ENCODE measurements around the gene PTGIS. TPM values are rescaled to one million over a fixed set of nuclear protein-coding genes. Genes with fewer than 3 reads are reported as not detected.

PTGIS gene
- total and polyA plus RNA-seq, 8 donors = 4.9 to 84.8 (median 14.9) TPM

DNA sequence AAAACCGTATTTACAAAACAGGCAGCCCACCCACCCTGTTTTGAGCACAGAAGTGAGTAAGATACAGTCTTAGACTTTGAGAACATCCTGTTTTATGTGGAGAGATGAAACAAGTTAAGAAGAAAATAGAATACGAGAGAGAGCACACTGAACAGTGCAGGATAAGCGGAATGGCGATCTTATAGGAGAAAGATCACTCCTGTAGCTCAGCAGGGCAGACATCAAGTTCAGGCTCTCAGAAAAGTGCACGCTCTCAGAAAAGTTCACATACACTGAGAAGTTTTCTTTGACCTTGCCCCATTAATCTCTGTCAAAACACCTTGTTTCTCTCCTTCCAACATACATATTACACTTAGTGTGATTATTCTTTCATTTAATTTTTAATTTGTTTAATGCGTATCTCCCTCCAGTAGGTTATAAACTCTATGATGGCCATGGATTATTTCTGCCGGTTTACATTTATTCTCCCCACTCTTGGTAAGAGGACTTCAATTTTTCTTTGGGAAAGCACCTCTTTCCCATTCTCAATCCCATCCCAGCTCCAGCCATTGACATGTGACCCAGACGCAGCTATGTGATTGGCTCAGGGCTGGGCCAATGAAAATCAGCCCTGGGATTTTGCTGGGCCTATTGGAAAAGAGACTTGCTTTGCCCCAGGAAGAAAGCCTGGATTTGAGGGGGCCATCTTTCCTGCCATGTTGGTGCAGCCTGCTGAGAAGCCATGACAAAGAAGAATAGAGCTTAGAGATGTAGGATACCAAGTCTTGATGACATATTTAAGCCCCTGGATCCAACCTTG lies 101.6 kb downstream of the PTGIS start:
- no peak overlapping the region for H3K4me3 ChIP-seq
- peaks cover 0 to 5% (median 0%) of the 10 kb centered on the region in 4 donors for H3K36me3 ChIP-seq
- intact Hi-C loops (cut with DNase I; ENCODE audit: low total_unique reads) = no loop called here
- 81 to 89% (median 86%) methylated on average over 8 of the region's 8 CpGs for WGBS, 5 donors
- H3K27ac ChIP-seq = no peak overlapping the region
- H3K4me1 ChIP-seq = peaks cover 0 to 7% (median 0%) of the 10 kb centered on the region in 4 donors
- H3K9me3 ChIP-seq = no peaks in the 10 kb centered on the region
- no peak for DNase-seq
- peaks cover 0 to 20% (median 4%) of the 10 kb centered on the region in 3 donors for H3K27me3 ChIP-seq
- TF ChIP-seq, protein P1, sequence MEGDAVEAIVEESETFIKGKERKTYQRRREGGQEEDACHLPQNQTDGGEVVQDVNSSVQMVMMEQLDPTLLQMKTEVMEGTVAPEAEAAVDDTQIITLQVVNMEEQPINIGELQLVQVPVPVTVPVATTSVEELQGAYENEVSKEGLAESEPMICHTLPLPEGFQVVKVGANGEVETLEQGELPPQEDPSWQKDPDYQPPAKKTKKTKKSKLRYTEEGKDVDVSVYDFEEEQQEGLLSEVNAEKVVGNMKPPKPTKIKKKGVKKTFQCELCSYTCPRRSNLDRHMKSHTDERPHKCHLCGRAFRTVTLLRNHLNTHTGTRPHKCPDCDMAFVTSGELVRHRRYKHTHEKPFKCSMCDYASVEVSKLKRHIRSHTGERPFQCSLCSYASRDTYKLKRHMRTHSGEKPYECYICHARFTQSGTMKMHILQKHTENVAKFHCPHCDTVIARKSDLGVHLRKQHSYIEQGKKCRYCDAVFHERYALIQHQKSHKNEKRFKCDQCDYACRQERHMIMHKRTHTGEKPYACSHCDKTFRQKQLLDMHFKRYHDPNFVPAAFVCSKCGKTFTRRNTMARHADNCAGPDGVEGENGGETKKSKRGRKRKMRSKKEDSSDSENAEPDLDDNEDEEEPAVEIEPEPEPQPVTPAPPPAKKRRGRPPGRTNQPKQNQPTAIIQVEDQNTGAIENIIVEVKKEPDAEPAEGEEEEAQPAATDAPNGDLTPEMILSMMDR (IDR thresholded peaks at IDR 0.05) = no peak
- TF ChIP-seq EP300 (IDR thresholded peaks at IDR 0.05) = no peak
- TF ChIP-seq POLR2AphosphoS5 (IDR thresholded peaks at IDR 0.05) = no peak
- no peak for TF ChIP-seq POLR2A (IDR thresholded peaks at IDR 0.05)

DNA sequence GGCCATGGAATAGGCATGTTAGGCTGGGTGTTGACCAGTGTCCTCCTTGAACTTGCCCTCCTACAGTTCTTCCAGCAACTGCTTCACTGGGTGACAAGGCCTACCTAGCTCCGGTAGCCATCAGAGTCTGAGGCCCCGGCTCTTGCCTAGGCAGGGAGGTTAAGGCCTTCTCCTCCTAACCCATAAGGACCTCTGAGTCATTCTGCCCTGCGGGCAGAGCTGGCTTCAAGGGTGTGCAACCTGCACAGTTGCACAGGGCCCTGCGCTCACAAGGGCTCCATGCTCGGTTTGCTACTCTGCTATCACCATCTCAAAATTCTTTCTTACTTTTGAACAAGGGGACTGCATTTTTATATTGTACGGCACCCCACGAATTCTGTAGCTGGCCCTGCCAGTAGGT lies 103.4 kb downstream of the PTGIS start:
- H3K36me3 ChIP-seq = no peaks in the 10 kb centered on the region
- intact Hi-C loops (cut with DNase I; ENCODE audit: low total_unique reads) = no loop called here
- no peak for TF ChIP-seq POLR2AphosphoS5 (IDR thresholded peaks at IDR 0.05)
- no peak for TF ChIP-seq EP300 (IDR thresholded peaks at IDR 0.05)
- no peak for TF ChIP-seq POLR2A (IDR thresholded peaks at IDR 0.05)
- TF ChIP-seq, protein P1 (IDR thresholded peaks at IDR 0.05) = no peak
- no peak overlapping the region for H3K4me3 ChIP-seq
- peaks cover 0 to 6% (median 0%) of the 10 kb centered on the region in 4 donors for H3K4me1 ChIP-seq
- H3K9me3 ChIP-seq = no peaks in the 10 kb centered on the region
- H3K27ac ChIP-seq = peak overlapping the region in 1 of 5 donors; percentile 8
- WGBS, 5 donors = 80 to 91% (median 89%) methylated on average over 5 to 7 of the region's 7 CpGs
- H3K27me3 ChIP-seq = peaks cover 0 to 11% (median 4%) of the 10 kb centered on the region in 3 donors
- no peak for DNase-seq

- TF ChIP-seq POLR2A (IDR thresholded peaks at IDR 0.05) (no peak), POLR2AphosphoS5 (IDR thresholded peaks at IDR 0.05) (no peak), EP300 (IDR thresholded peaks at IDR 0.05) (no peak)
- TF ChIP-seq, protein P1 (IDR thresholded peaks at IDR 0.05) = no peak
- DNase-seq = no peak
- H3K4me1 ChIP-seq = no peaks in the 10 kb centered on the region
- 69 to 82% (median 79%) methylated on average over 6 of the region's 6 CpGs for WGBS, 5 donors
- H3K27ac ChIP-seq = peak overlapping the region in 2 of 5 donors; percentile 39 to 51
- intact Hi-C loops (cut with DNase I; ENCODE audit: low total_unique reads) = no loop called here
- H3K4me3 ChIP-seq = no peak overlapping the region
- peaks cover 0 to 7% (median 4%) of the 10 kb centered on the region in 3 donors for H3K27me3 ChIP-seq
- H3K36me3 ChIP-seq = no peaks in the 10 kb centered on the region
- H3K9me3 ChIP-seq = no peaks in the 10 kb centered on the region
These were observed 105.3 kb downstream of the PTGIS start for GRCh38 chr20:49462626-49463025.

GRCh38 chr20:49461894-49462620 lies 105.9 kb downstream of the PTGIS start:
- Histone ChIP-seq H3K4me3 (no peak overlapping the region), H3K36me3 (no peaks in the 10 kb centered on the region), H3K27me3 (peaks cover 0 to 7% (median 4%) of the 10 kb centered on the region in 3 donors), H3K9me3 (no peaks in the 10 kb centered on the region), H3K27ac (peak overlapping the region in 2 of 5 donors; percentile 39 to 64), H3K4me1 (no peaks in the 10 kb centered on the region)
- no peak for TF ChIP-seq POLR2AphosphoS5 (IDR thresholded peaks at IDR 0.05)
- TF ChIP-seq EP300 (IDR thresholded peaks at IDR 0.05) = no peak
- TF ChIP-seq, protein P1 (IDR thresholded peaks at IDR 0.05) = no peak
- no peak for TF ChIP-seq POLR2A (IDR thresholded peaks at IDR 0.05)
- intact Hi-C loops (cut with DNase I; ENCODE audit: low total_unique reads) = no loop called here
- no peak for DNase-seq
- WGBS, 5 donors = 82 to 88% (median 85%) methylated on average over 9 of the region's 9 CpGs
